ENCODE results near the gene PRIM2. TPM values are rescaled to one million over a fixed set of nuclear protein-coding genes. Genes with fewer than 3 reads are reported as not detected.

PRIM2 gene
- total RNA-seq, 2 donors from 2014 or later: 7.3 to 11.4 TPM

DNA sequence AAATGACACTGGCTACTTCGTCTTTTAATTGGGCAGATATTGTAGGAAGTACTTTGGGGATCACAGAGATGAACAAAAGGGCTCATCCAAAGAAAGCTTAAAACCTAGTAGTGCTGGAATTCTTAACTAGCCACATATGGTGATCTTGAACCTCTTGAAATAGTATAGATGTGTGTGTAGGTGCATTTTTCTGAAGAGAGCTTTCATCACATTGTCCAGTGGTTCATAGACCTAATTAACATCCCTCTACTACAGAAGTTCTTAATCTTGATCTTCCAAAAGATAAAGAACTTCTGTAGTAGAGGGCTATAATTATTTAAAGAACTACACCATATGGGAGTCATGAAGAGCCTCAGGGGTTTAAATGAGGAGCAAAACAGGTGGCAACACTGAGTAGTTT lies 2.3 kb upstream of the PRIM2 start:
- TF ChIP-seq, protein P1, sequence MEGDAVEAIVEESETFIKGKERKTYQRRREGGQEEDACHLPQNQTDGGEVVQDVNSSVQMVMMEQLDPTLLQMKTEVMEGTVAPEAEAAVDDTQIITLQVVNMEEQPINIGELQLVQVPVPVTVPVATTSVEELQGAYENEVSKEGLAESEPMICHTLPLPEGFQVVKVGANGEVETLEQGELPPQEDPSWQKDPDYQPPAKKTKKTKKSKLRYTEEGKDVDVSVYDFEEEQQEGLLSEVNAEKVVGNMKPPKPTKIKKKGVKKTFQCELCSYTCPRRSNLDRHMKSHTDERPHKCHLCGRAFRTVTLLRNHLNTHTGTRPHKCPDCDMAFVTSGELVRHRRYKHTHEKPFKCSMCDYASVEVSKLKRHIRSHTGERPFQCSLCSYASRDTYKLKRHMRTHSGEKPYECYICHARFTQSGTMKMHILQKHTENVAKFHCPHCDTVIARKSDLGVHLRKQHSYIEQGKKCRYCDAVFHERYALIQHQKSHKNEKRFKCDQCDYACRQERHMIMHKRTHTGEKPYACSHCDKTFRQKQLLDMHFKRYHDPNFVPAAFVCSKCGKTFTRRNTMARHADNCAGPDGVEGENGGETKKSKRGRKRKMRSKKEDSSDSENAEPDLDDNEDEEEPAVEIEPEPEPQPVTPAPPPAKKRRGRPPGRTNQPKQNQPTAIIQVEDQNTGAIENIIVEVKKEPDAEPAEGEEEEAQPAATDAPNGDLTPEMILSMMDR (IDR thresholded peaks at IDR 0.05): no peak
- DNase-seq (ENCODE audit: low spot score) (no peak), ATAC-seq (ENCODE audit: insufficient number of reproducible peaks, low FRiP score, low read depth) (no peak)
- Histone ChIP-seq H3K27me3 (replicated peaks; ENCODE audit: insufficient read depth) (no peaks in the 10 kb centered on the region), H3K4me1 (ENCODE audit: control insufficient read depth in 1 of 2, low read depth in 2 of 2) (peaks cover 14 to 34% of the 10 kb centered on the region in 2 donors), H3K4me3 (no peak overlapping the region), H3K9me3 (no peaks in the 10 kb centered on the region), H3K36me3 (no peaks in the 10 kb centered on the region), H3K27ac (peak overlapping the region in 1 of 2 donors; percentile 91)

DNA sequence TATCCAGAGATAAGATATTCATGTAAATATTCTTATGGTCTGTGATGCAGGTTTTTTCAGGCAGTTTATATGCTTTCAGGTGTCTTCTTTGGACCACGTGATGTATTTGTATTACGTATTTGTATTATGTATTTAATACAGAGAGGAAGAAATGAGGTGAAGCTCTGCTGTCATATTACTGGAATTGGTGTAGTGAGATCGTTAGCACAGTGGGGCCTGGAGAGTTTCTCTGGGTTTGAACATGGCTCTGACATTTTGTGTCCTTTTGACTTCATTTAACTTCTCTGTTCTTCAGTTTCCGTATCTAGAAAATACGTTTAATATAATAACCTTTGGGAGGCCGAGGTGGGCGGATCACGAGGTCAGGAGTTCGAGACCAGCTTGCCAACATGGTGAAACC lies 1.6 kb upstream of the PRIM2 start:
- peaks cover 4% of the 10 kb centered on the region for H3K36me3 ChIP-seq
- peaks cover 14 to 34% of the 10 kb centered on the region in 2 donors for H3K4me1 ChIP-seq (ENCODE audit: control insufficient read depth in 1 of 2, low read depth in 2 of 2)
- DNase-seq (ENCODE audit: low spot score) (no peak), ATAC-seq (ENCODE audit: insufficient number of reproducible peaks, low FRiP score, low read depth) (no peak)
- H3K27me3 ChIP-seq (replicated peaks; ENCODE audit: insufficient read depth): no peaks in the 10 kb centered on the region
- H3K9me3 ChIP-seq: no peaks in the 10 kb centered on the region
- H3K27ac ChIP-seq: peak overlapping the region in 1 of 2 donors; percentile 65
- TF ChIP-seq, protein P1 (IDR thresholded peaks at IDR 0.05): no peak
- H3K4me3 ChIP-seq: no peak overlapping the region

DNA sequence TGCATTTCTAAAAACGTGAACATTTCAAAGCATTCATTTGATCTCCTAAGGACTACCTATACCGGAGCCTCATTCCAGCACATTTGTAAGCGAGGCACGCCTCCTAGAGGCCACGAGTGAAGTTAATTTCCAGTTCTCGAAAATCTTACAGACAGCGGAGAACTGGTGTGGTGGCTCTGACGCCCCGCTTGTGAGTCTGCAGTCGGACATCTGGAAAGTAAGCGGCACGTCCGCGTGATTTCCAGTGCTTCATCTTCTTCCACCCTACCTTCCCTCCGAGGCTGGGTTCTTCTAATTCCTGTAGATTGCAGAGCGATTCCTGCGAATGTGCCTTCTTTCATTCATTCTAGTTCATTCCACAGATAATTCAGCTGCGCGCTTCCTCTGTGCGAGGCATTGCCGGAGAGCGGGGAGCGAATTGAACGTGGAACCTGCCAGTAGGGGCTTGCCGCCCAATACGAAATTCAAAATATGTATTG lies 810 bp upstream of the PRIM2 start:
- peak overlapping the region; percentile 76 for H3K4me3 ChIP-seq
- ATAC-seq (ENCODE audit: insufficient number of reproducible peaks, low FRiP score, low read depth) (peak; percentile 67), DNase-seq (ENCODE audit: low spot score) (peak; percentile 32)
- peaks cover 14 to 34% of the 10 kb centered on the region in 2 donors for H3K4me1 ChIP-seq (ENCODE audit: control insufficient read depth in 1 of 2, low read depth in 2 of 2)
- no peaks in the 10 kb centered on the region for H3K27me3 ChIP-seq (replicated peaks; ENCODE audit: insufficient read depth)
- peak overlapping the region; percentile 40 to 65 for H3K27ac ChIP-seq
- peaks cover 5% of the 10 kb centered on the region for H3K36me3 ChIP-seq
- H3K9me3 ChIP-seq: no peaks in the 10 kb centered on the region
- TF ChIP-seq, protein P1 (IDR thresholded peaks at IDR 0.05): peak; percentile 75

DNA sequence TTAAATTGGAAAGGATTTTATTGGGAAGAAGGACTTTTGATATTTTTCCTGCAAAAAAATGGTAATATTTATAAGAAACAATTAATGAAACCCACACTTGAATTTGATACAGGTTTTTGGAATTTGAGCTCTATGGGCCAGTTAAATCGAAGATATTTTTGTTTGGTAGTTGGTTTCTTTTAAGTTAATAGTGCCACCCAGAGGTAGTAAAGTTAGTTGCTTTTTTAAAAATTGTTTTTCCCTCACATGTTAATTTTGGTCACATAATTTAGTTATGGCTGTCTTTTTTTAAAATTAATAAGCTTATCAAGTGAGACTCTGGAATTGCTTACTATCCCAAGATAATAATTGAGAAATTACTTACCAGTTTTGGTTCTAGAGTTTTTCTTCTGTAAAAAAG lies 7.1 kb downstream of the PRIM2 start:
- TF ChIP-seq, protein P1 (IDR thresholded peaks at IDR 0.05): peak; percentile 37
- Histone ChIP-seq H3K36me3 (peaks cover 18% of the 10 kb centered on the region), H3K4me1 (ENCODE audit: control insufficient read depth in 1 of 2, low read depth in 2 of 2) (no peaks in the 10 kb centered on the region), H3K4me3 (no peak overlapping the region), H3K9me3 (peaks cover 2% of the 10 kb centered on the region), H3K27me3 (replicated peaks; ENCODE audit: insufficient read depth) (no peaks in the 10 kb centered on the region), H3K27ac (no peak overlapping the region)
- DNase-seq (ENCODE audit: low spot score): no peak
- no peak for ATAC-seq (ENCODE audit: insufficient number of reproducible peaks, low FRiP score, low read depth)

DNA sequence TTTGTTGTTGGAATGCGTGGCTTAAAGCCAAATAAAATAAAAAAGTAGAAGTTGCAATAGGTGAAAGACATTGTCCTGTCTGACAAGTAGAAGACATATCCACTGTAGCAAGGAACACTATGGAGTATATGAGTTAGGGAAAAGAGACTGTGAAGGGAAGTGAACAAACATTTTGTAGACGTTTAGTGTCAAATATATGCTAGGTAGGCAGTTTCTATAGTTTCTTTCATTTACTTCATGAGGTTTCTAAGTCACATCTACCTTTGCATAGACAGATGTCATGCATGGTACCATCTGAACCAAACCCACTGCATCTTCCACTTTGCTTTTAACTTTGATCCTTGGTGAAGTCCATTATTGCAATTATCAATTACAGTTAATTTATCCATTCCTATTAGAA lies 9.9 kb downstream of the PRIM2 start:
- H3K27ac ChIP-seq: no peak overlapping the region
- no peak for ATAC-seq (ENCODE audit: insufficient number of reproducible peaks, low FRiP score, low read depth)
- no peak for DNase-seq (ENCODE audit: low spot score)
- peaks cover 16% of the 10 kb centered on the region for H3K36me3 ChIP-seq
- H3K9me3 ChIP-seq: peaks cover 24% of the 10 kb centered on the region
- H3K27me3 ChIP-seq (replicated peaks; ENCODE audit: insufficient read depth): no peaks in the 10 kb centered on the region
- no peak overlapping the region for H3K4me3 ChIP-seq
- H3K4me1 ChIP-seq (ENCODE audit: control insufficient read depth in 1 of 2, low read depth in 2 of 2): no peaks in the 10 kb centered on the region
- TF ChIP-seq, protein P1 (IDR thresholded peaks at IDR 0.05): no peak
